SK-N-SH (cell line): ENCODE measurements around the gene VDR. TPM values are rescaled to one million over a fixed set of nuclear protein-coding genes. Genes with fewer than 3 reads are reported as not detected.
"Not testable (repeated sequence)": the region's sequence is repeated elsewhere in the genome, so short reads cannot be mapped to it uniquely, and the experiment has no call there.

ENCODE experiments used
- CTCF ChIA-PET: fragments of 300-600, 350-600 bp; formaldehyde crosslinking; extraction: SDS; loops from one replicate; lab custom pipeline; 2021; lab: Yijun Ruan, JAX
- POLR2A ChIA-PET: fragments of 350-600 bp; sonication (Branson Sonifier 250); formaldehyde crosslinking; extraction: SDS; loops from one replicate; lab custom pipeline; 2020; ENCODE audit warnings: antibody characterized with exemption, inconsistent platforms; lab: Yijun Ruan, JAX
- DNase-seq: peaks from one replicate; pipeline ENCODE4 v3.0.0; 2012
- H2AFZ ChIP-seq: fragments of 200-600 bp; sonication (generic); 2 replicates; pipeline ENCODE4 v1.8.1; 2016; ENCODE audit warnings: antibody characterized with exemption, mild to moderate bottlenecking, low read depth
- H3F3A ChIP-seq: fragments of 200-600 bp; sonication (generic); replicated peaks from 2 replicates; pipeline ENCODE3; 2016; ENCODE audit warnings: antibody characterized with exemption, mild to moderate bottlenecking; ENCODE audit not compliant: insufficient read depth
- H3K27ac ChIP-seq, 2 experiments: fragments of 200-500 bp in 1 of 2; fragments of 200-600 bp in 1 of 2; sonication (Bioruptor generic) in 1 of 2; sonication (generic), shearing (Covaris generic) in 1 of 2; 2 replicates each; pipeline versions ENCODE4 v1.5.1 to v1.6.1; 2014 to 2016; ENCODE audit warnings: low read depth in 2 of 2, inconsistent platforms in 1 of 2, low read length in 1 of 2, mild to moderate bottlenecking in 1 of 2, mixed read lengths in 1 of 2
- H3K27me3 ChIP-seq: fragments of 200-600 bp; sonication (generic), shearing (Covaris generic); 2 replicates; pipeline ENCODE4 v1.6.1; 2016; ENCODE audit warnings: mixed run types; ENCODE audit not compliant: insufficient read depth
- H3K36me3 ChIP-seq, 2 experiments: fragments of 200-500 bp in 1 of 2; fragments of 200-600 bp in 1 of 2; sonication (Bioruptor generic) in 1 of 2; sonication (generic) in 1 of 2; replicated peaks in 1 of 2; 2 replicates each; pipeline versions ENCODE3 to v1.5.1; 2014 to 2016; ENCODE audit warnings: low read length in 1 of 2, mild to moderate bottlenecking in 1 of 2; ENCODE audit not compliant: insufficient read depth in 2 of 2, control insufficient read depth in 1 of 2
- H3K4me1 ChIP-seq, 2 experiments: fragments of 200-500 bp in 1 of 2; fragments of 200-600 bp in 1 of 2; sonication (Bioruptor generic) in 1 of 2; sonication (generic), shearing (Covaris generic) in 1 of 2; 2 replicates each; pipeline versions ENCODE4 v1.5.1 to v1.6.1; 2014 to 2016; ENCODE audit warnings: low read depth in 1 of 2, low read length in 1 of 2, mixed run types in 1 of 2; ENCODE audit not compliant: insufficient read depth in 2 of 2, control insufficient read depth in 1 of 2
- H3K4me2 ChIP-seq: fragments of 200-600 bp; sonication (generic), shearing (Covaris generic); 2 replicates; pipeline ENCODE4 v1.6.1; 2017; ENCODE audit warnings: mixed run types
- H3K4me3 ChIP-seq, 2 experiments: fragments of 200-500 bp in 1 of 2; fragments of 200-600 bp in 1 of 2; sonication (Bioruptor generic) in 1 of 2; sonication (generic), shearing (Covaris generic) in 1 of 2; 2 replicates each; pipeline versions ENCODE4 v1.5.1 to v1.8.1; 2014 to 2016; ENCODE audit warnings: low read depth in 2 of 2, inconsistent platforms in 1 of 2, low read length in 1 of 2, mild to moderate bottlenecking in 1 of 2, mixed read lengths in 1 of 2, moderate library complexity in 1 of 2
- H3K79me2 ChIP-seq: fragments of 200-600 bp; sonication (generic); 2 replicates; pipeline ENCODE4 v1.8.1; 2017; ENCODE audit warnings: mild to moderate bottlenecking; ENCODE audit not compliant: insufficient read depth
- H3K9ac ChIP-seq: fragments of 200-600 bp; sonication (generic); 2 replicates; pipeline ENCODE4 v1.6.1; 2017; ENCODE audit warnings: mixed run types
- H3K9me2 ChIP-seq: fragments of 200-600 bp; sonication (generic); 2 replicates; pipeline ENCODE4 v1.6.1; 2017; ENCODE audit warnings: mixed run types
- H3K9me3 ChIP-seq: fragments of 200-600 bp; sonication (generic); 2 replicates; pipeline ENCODE4 v1.6.1; 2017; ENCODE audit warnings: mixed run types, mild to moderate bottlenecking, moderate library complexity
- H4K20me1 ChIP-seq: fragments of 200-600 bp; sonication (generic); 2 replicates; pipeline ENCODE4 v1.6.1; 2017; ENCODE audit warnings: mild to moderate bottlenecking, mixed run types; ENCODE audit not compliant: insufficient read depth
- CHD2 ChIP-seq: fragments of 150-350 bp; IDR thresholded peaks from 2 replicates; pipeline ENCODE4 v1.6.1; 2018; ENCODE audit warnings: low read length; ENCODE audit not compliant: partially characterized antibody
- ELF1 ChIP-seq: IDR thresholded peaks from 2 replicates; pipeline ENCODE4 v1.4.0; 2012
- EP300 ChIP-seq, 2 experiments: IDR thresholded peaks; 2 replicates each; pipeline versions ENCODE4 v1.4.0 to v1.6.1; 2012; ENCODE audit warnings: borderline replicate concordance in 1 of 2, low read depth in 1 of 2, low read length in 1 of 2
- FOXM1 ChIP-seq: IDR thresholded peaks from 2 replicates; pipeline ENCODE4 v1.4.0; 2012; ENCODE audit warnings: low read depth, mild to moderate bottlenecking
- JUND ChIP-seq: IDR thresholded peaks from 2 replicates; pipeline ENCODE4 v1.4.0; 2012
- MAX ChIP-seq: IDR thresholded peaks from 2 replicates; pipeline ENCODE4 v1.4.0; 2012; ENCODE audit warnings: low read depth
- MXI1 ChIP-seq: IDR thresholded peaks from 2 replicates; pipeline ENCODE4 v1.6.1; 2012; ENCODE audit warnings: mild to moderate bottlenecking, low read depth, low read length, improper control_type of control experiment
- NRF1 ChIP-seq: IDR thresholded peaks from 2 replicates; pipeline ENCODE4 v1.6.1; 2012; ENCODE audit warnings: low read depth, mild to moderate bottlenecking, low read length
- POLR2AphosphoS5 ChIP-seq: IDR thresholded peaks from 2 replicates; pipeline ENCODE4 v1.6.1; 2012; ENCODE audit warnings: low read depth, low read length
- RCOR1 ChIP-seq: fragments of 150-350 bp; IDR thresholded peaks from 2 replicates; pipeline ENCODE4 v1.6.1; 2017; ENCODE audit warnings: antibody characterized with exemption, low read length
- REST ChIP-seq: IDR thresholded peaks from 2 replicates; pipeline ENCODE4 v1.6.1; 2012; ENCODE audit warnings: mild to moderate bottlenecking, low read depth, low read length, moderate library complexity
- SIN3A ChIP-seq: IDR thresholded peaks from 2 replicates; pipeline ENCODE4 v1.6.1; 2012; ENCODE audit warnings: low read depth, mild to moderate bottlenecking, low read length, moderate library complexity, borderline replicate concordance
- TAF1 ChIP-seq: IDR thresholded peaks from 2 replicates; pipeline ENCODE4 v1.6.1; 2012; ENCODE audit warnings: low read depth, mild to moderate bottlenecking, low read length, moderate library complexity, borderline replicate concordance
- ZBTB33 ChIP-seq: IDR thresholded peaks from 2 replicates; pipeline ENCODE4 v1.4.0; 2012; ENCODE audit warnings: low read depth, borderline replicate concordance
- WGBS: methylation state at CpG from one replicate; pipeline ENCODE4 v1.1.6; 2017; ENCODE audit warnings: low lambda C conversion rate; 5-methylcytosine and 5-hydroxymethylcytosine counted together
- polyA plus RNA-seq, 3 experiments: library from polyadenylated mRNA; depleted of rRNA; stranded (reverse); fragments of >200 nt; gene quantifications; 2 replicates each; pipeline ENCODE4 v1.2.3, GENCODE V29; 2012

The VDR gene
- polyA plus RNA-seq, 1 of the 3 experiments (the other 2 are of a cell fraction), result 0.33 TPM

GRCh38 chr12:47844264-47845019 is 60.4 kb downstream of the VDR start (continued):
- TF ChIP-seq NRF1, result no peak
- TF ChIP-seq POLR2AphosphoS5, result no peak

- Histone ChIP-seq H3K36me3 (no peaks in the 10 kb centered on the region), H4K20me1 (no peaks in the 10 kb centered on the region), H3K4me2 (no peak overlapping the region), H3K9ac (no peak overlapping the region), H3K4me1 (peaks cover 0 to 8% of the 10 kb centered on the region in 2 experiments; a peak in 1 of 4 replicates), H3F3A (no peaks in the 10 kb centered on the region), H3K27me3 (no peaks in the 10 kb centered on the region; the same call in 1 of the 2 replicates), H2AFZ (no peak overlapping the region), H3K27ac (no peak overlapping the region), H3K79me2 (no peaks in the 10 kb centered on the region), H3K9me3 (no peaks in the 10 kb centered on the region), H3K9me2 (no peaks in the 10 kb centered on the region), H3K4me3 (no peak overlapping the region)
- DNase-seq, result no peak
- CTCF ChIA-PET, result interaction anchor here (1.3 to 25.6 kb wide), 7 partner anchors 7 to 131 kb away, joined by 5 to 458 read pairs (median 90); partner anchors contain the start of genes RPAP3 and SLC48A1
- 85% methylated on average over 19 of the region's 25 CpGs for WGBS
- TF ChIP-seq EP300 (IDR thresholded peaks at IDR 0.05; ENCODE audit: borderline replicate concordance in 1 of 2, low read depth in 1 of 2, low read length in 1 of 2) (no peak), FOXM1 (no peak), ZBTB33 (no peak), MAX (no peak), ELF1 (no peak), TAF1 (no peak), REST (no peak), SIN3A (no peak), RCOR1 (no peak), JUND (no peak), CHD2 (no peak), MXI1 (no peak)
- POLR2A ChIA-PET, result no interaction called here
These were observed 61.4 kb downstream of the VDR start for GRCh38 chr12:47843226-47843980.

GRCh38 chr12:47842543-47842942 is 62.3 kb downstream of the VDR start:
- WGBS, result 80% methylated on average over 11 of the region's 12 CpGs
- not testable (repeated sequence) for H3K4me2 ChIP-seq

More at GRCh38 chr12:47842543-47842942, 62.3 kb downstream of the VDR start:
- H3K79me2 ChIP-seq, H3K4me1 ChIP-seq, DNase-seq, H3K9me3 ChIP-seq, H3K27me3 ChIP-seq, H2AFZ ChIP-seq, H3F3A ChIP-seq, H3K4me3 ChIP-seq, POLR2A ChIA-PET, H4K20me1 ChIP-seq, H3K36me3 ChIP-seq, H3K9me2 ChIP-seq, H3K27ac ChIP-seq, H3K9ac ChIP-seq: not testable (repeated sequence)
- CTCF ChIA-PET, result interaction anchor here (1.3 to 25.6 kb wide), 7 partner anchors 8 to 191 kb away, joined by 4 to 458 read pairs (median 90); partner anchors contain the start of genes RPAP3 and SLC48A1
